Activated CD4-positive, alpha-beta T cell treated with anti-CD3 and anti-CD28 coated beads for 36 hours (primary cell): Measurements from ENCODE around the gene ONECUT3. TPM values are rescaled to one million over a fixed set of nuclear protein-coding genes. Genes with fewer than 3 reads are reported as not detected.

Experiments used
- ATAC-seq: fragments of 200-7000 bp; cut with Tn5 transposase; one replicate; pipeline ENCODE4 v1.10.0; 2021; ENCODE audit warnings: mild to moderate bottlenecking, moderate library complexity
- CTCF ChIA-PET: fragments of 350-600 bp; sonication (Branson Sonifier 250); formaldehyde crosslinking; loops from one replicate; lab custom pipeline; 2021; ENCODE audit warnings: antibody characterized with exemption; lab: Charles Lee
- POLR2A ChIA-PET: fragments of 350-600 bp; sonication (Branson Sonifier 250); formaldehyde crosslinking; loops from one replicate; lab custom pipeline; 2021; ENCODE audit warnings: antibody characterized with exemption, inconsistent platforms; lab: Charles Lee
- DNase-seq: peaks from one replicate; pipeline ENCODE4 v3.0.0-alpha.2; 2020
- H3K27ac Mint-ChIP-seq: one replicate; pipeline ENCODE4 v1.8.0; 2021; ENCODE audit warnings: mixed read lengths
- H3K27me3 Mint-ChIP-seq: one replicate; pipeline ENCODE4 v1.8.0; 2021; ENCODE audit warnings: mixed read lengths
- H3K36me3 Mint-ChIP-seq: one replicate; pipeline ENCODE4 v1.8.0; 2021; ENCODE audit warnings: low read depth, mixed read lengths
- H3K4me1 Mint-ChIP-seq: one replicate; pipeline ENCODE4 v1.8.0; 2021; ENCODE audit warnings: mixed read lengths
- H3K4me3 Mint-ChIP-seq: one replicate; pipeline ENCODE4 v1.8.0; 2021; ENCODE audit warnings: mild to moderate bottlenecking, moderate library complexity, mixed read lengths
- H3K9me3 Mint-ChIP-seq: one replicate; pipeline ENCODE4 v1.8.0; 2021; ENCODE audit warnings: low read depth, mixed read lengths
- intact Hi-C, 2 experiments: fragments of 100-400 bp; cut with DNase I in 1 of 2; cut with micrococcal nuclease in 1 of 2; formaldehyde crosslinking; loops; one replicate each; pipeline versions ENCODE4 v1.14.2 to v1.15.1; 2022 to 2024; cut with DNase I, micrococcal nuclease
- total RNA-seq, 2 experiments: library from RNA; stranded (reverse); gene quantifications; one replicate each; pipeline ENCODE4 v1.2.3, GENCODE V29; 2021

Gene ONECUT3
- total RNA-seq, 2 experiments from 2014 or later = not detected

DNA sequence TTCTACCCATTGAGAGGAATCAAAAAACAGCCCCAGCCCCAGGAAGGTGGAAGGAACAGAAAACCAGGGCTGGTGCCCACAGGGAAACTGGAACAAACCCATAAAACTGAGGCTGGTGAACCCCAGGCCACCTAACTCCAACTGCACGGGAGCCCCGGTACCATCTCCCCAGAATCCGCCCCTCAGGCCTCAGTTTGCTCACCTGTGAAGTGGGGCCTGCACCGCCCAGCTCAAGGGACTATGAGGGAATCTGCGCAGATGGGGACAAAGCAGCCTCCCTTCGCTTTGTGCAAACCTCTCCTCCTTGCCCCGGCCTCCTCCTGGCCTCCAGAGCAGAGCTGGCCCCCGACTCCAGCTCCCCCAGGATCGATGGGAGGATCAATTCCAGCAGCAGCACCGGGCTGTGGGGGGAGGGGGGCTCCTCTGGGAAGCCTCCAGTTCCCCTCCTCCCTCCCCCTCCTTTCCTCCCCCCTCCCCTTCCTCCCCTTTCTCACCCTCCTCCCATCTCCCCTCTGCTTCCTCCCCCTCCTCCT lies 9.1 kb upstream of the ONECUT3 start:
- peaks cover 18% of the 10 kb centered on the region for H3K27me3 Mint-ChIP-seq
- CTCF ChIA-PET = interaction anchor here (1.5 kb wide), 1 partner anchor 26 kb away, joined by 4 read pairs; no protein-coding TSS in a partner anchor
- H3K4me1 Mint-ChIP-seq = peaks cover 8% of the 10 kb centered on the region
- peaks cover 3% of the 10 kb centered on the region for H3K9me3 Mint-ChIP-seq
- DNase-seq (no peak), ATAC-seq (no peak)
- H3K27ac Mint-ChIP-seq = no peak overlapping the region
- no peaks in the 10 kb centered on the region for H3K36me3 Mint-ChIP-seq
- POLR2A ChIA-PET = no interaction called here
- intact Hi-C loops = no loop called here
- H3K4me3 Mint-ChIP-seq = no peak overlapping the region

DNA sequence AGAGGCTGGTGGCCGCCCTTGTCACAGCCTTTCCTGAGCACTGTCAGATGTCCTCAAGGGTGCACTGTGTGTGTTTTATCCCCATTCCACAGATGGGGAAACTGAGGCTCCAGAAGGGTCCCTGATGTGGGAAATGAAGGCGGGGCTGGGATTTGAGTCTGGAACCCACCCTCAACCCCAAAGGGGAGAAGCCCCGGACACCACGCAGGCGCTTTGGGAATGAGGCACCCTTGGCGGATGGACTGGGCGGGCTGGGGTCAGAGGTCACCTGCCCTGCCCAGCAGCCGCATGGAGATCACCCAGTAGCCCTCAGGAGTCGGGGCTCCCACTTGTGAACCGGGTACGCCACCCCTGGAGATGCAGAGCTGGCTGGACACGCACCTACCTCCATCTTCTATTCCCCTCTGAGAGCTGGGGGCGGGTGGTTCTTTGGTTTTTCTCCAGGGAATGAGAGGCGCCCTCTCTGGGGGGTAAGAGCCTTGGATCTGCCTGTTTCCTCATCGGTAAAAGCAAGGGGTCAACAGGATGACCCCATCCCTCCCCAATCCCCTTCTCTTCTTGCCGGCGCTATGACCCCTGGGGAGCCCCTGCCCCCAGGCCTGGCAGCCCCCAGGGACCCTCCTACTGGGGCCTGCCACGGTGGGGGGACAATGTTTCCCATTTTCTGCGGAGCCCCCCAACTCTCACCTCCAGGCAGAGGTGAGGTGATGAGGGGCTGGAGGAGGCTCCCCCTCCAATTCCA lies 8.3 kb upstream of the ONECUT3 start:
- DNase-seq = no peak
- CTCF ChIA-PET = interaction anchor here (1.5 kb wide), 1 partner anchor 25 kb away, joined by 4 read pairs; no protein-coding TSS in a partner anchor
- Mint-ChIP-seq H3K36me3 (no peaks in the 10 kb centered on the region), H3K27me3 (peaks cover 19% of the 10 kb centered on the region), H3K4me1 (peaks cover 9% of the 10 kb centered on the region), H3K9me3 (peaks cover 3% of the 10 kb centered on the region), H3K27ac (no peak overlapping the region), H3K4me3 (no peak overlapping the region)
- POLR2A ChIA-PET = no interaction called here
- intact Hi-C loops = no loop called here
- no peak for ATAC-seq

DNA sequence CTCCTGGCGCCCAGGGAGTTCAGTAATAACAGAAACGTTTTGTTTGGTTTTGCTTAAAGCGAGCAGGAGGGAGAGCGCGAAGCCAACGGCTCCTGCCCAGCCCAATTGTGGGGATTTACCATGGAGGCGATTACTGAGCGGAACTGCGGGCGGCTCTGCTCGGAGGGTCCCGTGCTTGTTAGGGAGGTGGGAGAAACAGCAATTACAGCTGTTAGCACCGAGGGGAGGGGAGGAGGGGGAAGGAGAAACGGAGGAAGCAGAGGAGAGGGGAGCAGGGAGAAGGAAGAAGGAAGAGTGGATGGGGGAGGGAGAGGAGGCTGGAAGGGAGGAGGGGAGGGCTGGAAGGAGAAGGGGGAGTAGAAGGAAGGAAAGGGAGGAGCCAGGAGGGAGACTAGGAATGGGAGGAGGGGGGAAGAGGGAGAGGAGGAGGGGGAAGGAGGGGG lies 7.7 kb upstream of the ONECUT3 start:
- CTCF ChIA-PET = no interaction called here
- H3K27me3 Mint-ChIP-seq = peaks cover 21% of the 10 kb centered on the region
- no peak overlapping the region for H3K4me3 Mint-ChIP-seq
- intact Hi-C loops = no loop called here
- peaks cover 11% of the 10 kb centered on the region for H3K4me1 Mint-ChIP-seq
- no peak overlapping the region for H3K27ac Mint-ChIP-seq
- POLR2A ChIA-PET = no interaction called here
- no peak for DNase-seq
- H3K36me3 Mint-ChIP-seq = no peaks in the 10 kb centered on the region
- ATAC-seq = no peak
- H3K9me3 Mint-ChIP-seq = no peaks in the 10 kb centered on the region

DNA sequence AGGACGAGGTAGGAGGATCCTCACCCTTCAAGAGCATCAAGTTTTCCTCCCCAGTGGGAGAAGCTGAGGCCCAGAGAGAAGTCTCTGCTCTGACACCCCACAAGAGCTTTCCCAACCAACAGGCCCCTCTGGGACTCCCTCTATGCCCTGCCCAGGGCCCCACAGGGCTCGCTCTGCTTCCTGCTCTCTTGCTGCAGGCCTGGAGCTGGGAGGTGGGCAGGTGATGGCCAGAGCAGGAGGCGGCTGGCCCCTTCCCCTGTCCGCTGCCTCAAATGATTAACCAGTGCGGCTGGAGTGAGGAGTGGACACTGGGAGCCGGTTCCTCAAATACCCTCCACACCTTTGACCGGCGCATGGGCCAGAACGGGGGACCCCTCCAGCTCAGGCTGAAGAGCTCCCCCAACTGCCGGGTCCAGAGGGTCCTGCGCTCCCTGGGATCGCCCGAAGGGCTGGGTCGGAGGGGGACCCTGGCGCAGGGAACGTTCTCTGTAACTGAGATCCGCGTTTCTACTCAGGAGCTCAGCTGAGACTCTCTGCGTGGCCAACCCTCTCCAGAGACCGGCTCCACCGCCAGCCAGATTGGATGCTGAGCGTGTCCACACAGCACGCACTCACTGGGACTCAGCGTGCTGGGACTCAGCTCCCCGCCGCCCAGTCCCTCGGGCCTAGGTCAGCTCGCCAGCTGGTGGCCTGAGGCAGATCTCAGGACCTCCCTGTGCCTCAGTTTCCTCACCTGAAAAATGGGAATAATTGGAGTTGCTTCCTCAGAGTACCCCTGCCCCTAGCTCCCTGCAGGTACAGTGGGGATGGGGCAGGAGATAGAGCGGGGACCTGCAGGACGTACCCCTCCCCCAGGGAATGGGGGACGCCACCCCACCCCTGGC lies 6.7 kb upstream of the ONECUT3 start:
- H3K9me3 Mint-ChIP-seq = no peaks in the 10 kb centered on the region
- H3K27ac Mint-ChIP-seq = no peak overlapping the region
- peaks cover 29% of the 10 kb centered on the region for H3K27me3 Mint-ChIP-seq
- DNase-seq (no peak), ATAC-seq (peak; percentile 47)
- H3K36me3 Mint-ChIP-seq = no peaks in the 10 kb centered on the region
- ChIA-PET POLR2A (interaction anchor here (0.5 kb wide), 1 partner anchor 294 kb away, joined by 3 read pairs; no protein-coding TSS in a partner anchor), CTCF (interaction anchor here (0.5 kb wide), 1 partner anchor 45 kb away, joined by 3 read pairs; no protein-coding TSS in a partner anchor)
- H3K4me3 Mint-ChIP-seq = no peak overlapping the region
- H3K4me1 Mint-ChIP-seq = peaks cover 11% of the 10 kb centered on the region
- intact Hi-C loops = no loop called here

DNA sequence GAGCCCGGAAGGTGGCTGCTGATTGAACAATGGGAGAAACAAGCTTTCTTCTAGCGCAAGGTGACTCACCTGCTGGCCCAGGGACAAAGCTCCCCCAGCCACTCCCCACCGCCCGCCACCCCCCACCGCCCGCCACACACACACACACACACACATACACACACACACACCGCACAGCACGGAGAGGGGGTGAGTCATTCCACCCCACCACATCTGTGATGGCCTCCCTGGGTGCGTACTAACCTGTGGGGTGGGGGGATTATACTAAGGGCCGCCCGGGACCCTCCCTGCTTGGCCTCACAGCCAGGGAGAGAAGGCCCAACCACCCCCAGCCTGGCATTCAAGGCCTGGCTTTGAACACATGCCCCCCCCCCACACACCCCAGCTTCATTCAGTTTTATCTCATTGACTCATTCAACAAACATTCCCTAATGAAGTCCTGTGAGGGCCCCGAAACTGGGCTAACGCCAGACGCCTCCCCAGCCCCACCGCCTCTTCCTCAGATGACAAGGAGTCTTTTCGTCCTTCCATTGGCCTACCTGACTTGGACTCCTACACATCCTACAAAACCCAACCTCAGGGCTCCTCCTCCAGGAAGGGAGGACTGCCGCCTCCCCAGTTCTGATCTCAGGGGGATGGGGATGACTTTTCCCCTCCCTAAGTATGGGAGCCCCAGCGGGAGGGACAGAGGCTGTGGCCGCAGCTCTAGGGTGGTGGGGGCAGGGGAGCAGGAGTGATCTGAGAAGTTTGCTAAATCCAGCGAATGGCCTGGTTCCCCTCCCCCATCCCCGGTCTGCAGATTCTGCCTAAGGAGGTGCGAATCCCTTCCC lies 5.8 kb upstream of the ONECUT3 start:
- CTCF ChIA-PET = no interaction called here
- Mint-ChIP-seq H3K4me1 (peaks cover 11% of the 10 kb centered on the region), H3K36me3 (no peaks in the 10 kb centered on the region), H3K9me3 (no peaks in the 10 kb centered on the region), H3K27me3 (peaks cover 35% of the 10 kb centered on the region), H3K4me3 (no peak overlapping the region), H3K27ac (no peak overlapping the region)
- ATAC-seq (peak; percentile 68), DNase-seq (peak; percentile 75)
- intact Hi-C loops = loop anchor here in 1 of 2 experiments (2.0 kb wide), 1 partner anchor 279 kb away; no protein-coding TSS in a partner anchor
- POLR2A ChIA-PET = interaction anchor here (0.6 kb wide), 1 partner anchor 46 kb away, joined by 3 read pairs; no protein-coding TSS in a partner anchor

DNA sequence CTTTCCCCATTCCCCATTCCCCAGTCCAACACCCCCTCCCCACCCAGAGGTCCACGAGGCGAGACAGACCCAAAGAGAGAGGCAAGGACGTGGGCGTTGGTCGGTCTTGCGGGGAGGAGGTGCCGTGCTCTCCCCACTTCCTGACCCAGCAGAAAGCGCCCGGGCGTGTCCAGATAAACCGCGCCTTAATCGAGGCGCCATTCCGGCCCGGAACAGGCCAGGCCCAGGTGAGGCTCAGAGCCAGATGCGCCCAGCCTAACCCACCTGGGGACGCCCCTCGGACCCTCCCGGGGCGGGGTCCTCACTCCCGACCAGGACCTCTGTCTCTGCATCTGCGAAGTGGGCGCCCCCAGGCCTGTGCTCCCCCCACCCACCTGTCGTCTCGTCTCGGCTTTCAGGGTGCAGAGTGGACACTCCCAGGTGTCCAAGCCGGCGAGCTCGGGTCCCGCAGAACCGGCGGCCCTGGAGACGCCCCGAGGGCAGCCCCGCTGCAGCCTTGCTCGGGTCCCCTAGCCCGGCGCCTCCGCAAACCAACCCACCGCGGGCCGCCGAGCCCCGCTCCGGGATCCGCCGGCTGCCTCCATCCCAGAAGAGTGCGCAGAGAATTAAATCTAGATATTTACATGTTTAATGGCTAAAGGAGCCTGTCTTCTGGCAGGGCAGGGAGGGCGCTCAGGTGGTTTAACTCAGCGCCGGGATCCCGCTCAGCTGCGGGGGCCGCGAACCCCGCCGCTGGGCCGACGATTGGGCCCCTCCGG lies 5.0 kb upstream of the ONECUT3 start:
- Mint-ChIP-seq H3K4me3 (no peak overlapping the region), H3K27ac (no peak overlapping the region), H3K9me3 (no peaks in the 10 kb centered on the region), H3K27me3 (peaks cover 39% of the 10 kb centered on the region), H3K36me3 (no peaks in the 10 kb centered on the region), H3K4me1 (peaks cover 11% of the 10 kb centered on the region)
- ATAC-seq = no peak
- ChIA-PET CTCF (interaction anchor here (0.7 to 1.0 kb wide), 2 partner anchors 20 to 72 kb away, joined by 3 read pairs; no protein-coding TSS in a partner anchor), POLR2A (interaction anchor here (0.6 kb wide), 1 partner anchor 45 kb away, joined by 3 read pairs; no protein-coding TSS in a partner anchor)
- DNase-seq = no peak
- intact Hi-C loops = loop anchor here in 1 of 2 experiments (2.0 kb wide), 1 partner anchor 279 kb away; no protein-coding TSS in a partner anchor

DNA sequence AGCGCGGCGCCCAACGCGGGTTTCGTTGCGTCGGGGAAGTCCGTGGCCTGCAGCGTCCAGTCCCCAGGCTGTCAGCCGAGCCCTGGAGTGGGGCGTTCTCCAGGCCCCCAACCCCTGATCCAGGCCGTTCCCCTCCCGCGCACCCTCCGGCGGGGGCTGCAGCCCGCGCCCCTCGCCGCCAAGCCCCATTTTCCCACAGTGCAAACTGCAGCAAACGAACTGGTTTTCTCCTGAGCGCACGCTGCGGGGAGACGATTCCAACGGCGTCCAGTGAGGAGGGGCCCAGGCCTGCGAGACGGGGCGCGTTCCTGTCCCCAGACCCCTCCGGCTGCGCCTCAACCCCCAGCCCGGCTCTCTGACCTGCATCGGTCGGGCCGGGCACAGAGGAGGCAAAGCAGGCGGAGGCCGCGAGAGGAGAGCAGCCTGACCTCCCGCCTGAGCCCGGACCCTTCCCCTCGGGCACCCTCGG lies 4.4 kb upstream of the ONECUT3 start:
- intact Hi-C loops = loop anchor here in 1 of 2 experiments (2.0 kb wide), 1 partner anchor 280 kb away; no protein-coding TSS in a partner anchor
- Mint-ChIP-seq H3K36me3 (no peaks in the 10 kb centered on the region), H3K4me3 (no peak overlapping the region), H3K4me1 (peaks cover 11% of the 10 kb centered on the region), H3K27me3 (peaks cover 39% of the 10 kb centered on the region), H3K27ac (no peak overlapping the region), H3K9me3 (no peaks in the 10 kb centered on the region)
- CTCF ChIA-PET = interaction anchor here (0.7 to 1.0 kb wide), 2 partner anchors 19 to 72 kb away, joined by 3 read pairs; no protein-coding TSS in a partner anchor
- DNase-seq (no peak), ATAC-seq (no peak)
- POLR2A ChIA-PET = no interaction called here

DNA sequence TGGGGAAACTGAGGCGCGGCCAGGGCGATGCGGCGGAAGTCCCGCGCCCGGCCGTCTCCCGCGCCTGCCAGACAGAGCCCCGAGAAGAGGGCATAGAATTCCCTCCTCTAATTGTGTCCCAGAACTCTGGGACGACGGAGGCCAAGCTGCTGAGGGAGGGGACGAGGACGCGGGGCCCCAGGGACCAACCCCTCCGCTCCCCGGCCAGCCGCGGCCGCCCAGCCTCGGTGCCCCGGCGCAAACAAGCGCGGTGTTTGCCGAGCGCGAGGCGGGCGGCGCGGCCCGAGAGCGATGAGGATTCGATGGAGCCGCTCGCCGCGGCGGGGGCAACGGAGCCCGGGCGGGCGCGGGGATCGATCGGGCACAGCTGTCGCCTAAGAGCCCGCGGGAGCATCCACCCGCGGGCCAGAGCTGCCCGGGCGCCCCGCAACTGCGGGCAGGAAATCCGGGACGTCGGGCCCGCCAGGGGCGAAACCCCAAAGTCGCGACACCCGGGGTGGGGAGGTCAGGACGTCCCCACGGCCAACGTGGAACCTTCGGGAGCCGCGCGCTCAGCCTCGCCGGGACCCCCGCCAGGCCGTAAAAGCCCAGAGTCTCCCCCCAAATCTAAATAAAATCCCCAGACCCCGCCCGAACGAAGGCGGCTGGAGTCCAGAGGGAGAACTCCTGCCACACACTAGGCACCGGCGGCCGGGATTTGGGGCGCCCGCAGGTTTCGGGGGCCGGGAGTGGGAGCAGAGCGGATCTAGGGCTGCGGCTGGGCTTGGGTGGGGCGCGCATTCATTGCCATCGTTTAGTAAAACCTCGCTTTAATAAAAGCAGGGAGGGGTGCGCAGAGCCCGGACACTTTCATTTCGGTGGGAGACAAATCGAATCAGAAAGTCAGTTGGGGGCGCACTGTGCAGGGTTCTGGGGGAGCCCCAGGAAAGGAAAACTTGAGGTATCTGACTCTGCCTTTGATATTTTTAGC lies 3.6 kb upstream of the ONECUT3 start:
- intact Hi-C loops = loop anchor here in 1 of 2 experiments (2.0 kb wide), 1 partner anchor 281 kb away; no protein-coding TSS in a partner anchor
- H3K9me3 Mint-ChIP-seq = no peaks in the 10 kb centered on the region
- ChIA-PET POLR2A (no interaction called here), CTCF (interaction anchor here (0.5 kb wide), 1 partner anchor 217 kb away, joined by 4 read pairs; no protein-coding TSS in a partner anchor)
- H3K4me1 Mint-ChIP-seq = peaks cover 11% of the 10 kb centered on the region
- no peak overlapping the region for H3K27ac Mint-ChIP-seq
- ATAC-seq (no peak), DNase-seq (no peak)
- H3K36me3 Mint-ChIP-seq = no peaks in the 10 kb centered on the region
- peaks cover 41% of the 10 kb centered on the region for H3K27me3 Mint-ChIP-seq
- no peak overlapping the region for H3K4me3 Mint-ChIP-seq

DNA sequence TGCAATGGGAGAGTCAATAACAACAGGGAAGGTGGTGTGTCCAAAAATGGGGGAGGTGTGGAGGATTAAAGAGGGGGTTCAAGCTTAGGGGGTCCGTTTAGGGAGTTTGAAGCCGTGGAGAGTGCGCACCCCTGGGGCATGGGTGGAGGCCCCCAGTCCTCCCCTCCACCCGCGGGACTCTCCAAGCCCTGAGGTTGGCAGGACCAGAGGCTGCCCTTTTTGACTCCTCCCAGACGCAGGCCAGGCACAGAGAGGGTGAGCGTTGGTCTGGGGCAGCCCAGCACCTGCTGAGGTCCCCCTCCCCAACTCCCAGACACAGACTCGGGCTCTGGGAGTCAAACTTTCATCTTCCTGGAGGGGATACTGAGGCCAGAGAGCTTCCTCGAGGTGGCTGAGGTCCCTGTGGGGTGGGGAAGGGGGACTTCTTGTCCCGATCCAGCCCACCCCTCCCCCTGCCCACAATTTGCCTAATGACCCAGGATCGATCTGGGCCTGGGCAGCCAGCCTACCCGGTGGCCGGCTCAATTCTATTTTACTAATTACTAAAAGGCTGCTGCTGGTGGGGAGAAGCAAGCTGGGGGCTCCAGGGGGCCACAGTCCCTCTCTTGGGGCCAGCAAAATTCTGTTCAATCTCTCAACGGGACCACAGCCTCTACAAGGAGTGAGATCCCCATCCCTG lies 2.8 kb upstream of the ONECUT3 start:
- peaks cover 12% of the 10 kb centered on the region for H3K4me1 Mint-ChIP-seq
- H3K36me3 Mint-ChIP-seq = no peaks in the 10 kb centered on the region
- intact Hi-C loops = no loop called here
- no peak overlapping the region for H3K27ac Mint-ChIP-seq
- no peak overlapping the region for H3K4me3 Mint-ChIP-seq
- ATAC-seq (no peak), DNase-seq (no peak)
- peaks cover 44% of the 10 kb centered on the region for H3K27me3 Mint-ChIP-seq
- no peaks in the 10 kb centered on the region for H3K9me3 Mint-ChIP-seq
- POLR2A ChIA-PET = no interaction called here
- CTCF ChIA-PET = interaction anchor here (0.5 kb wide), 1 partner anchor 218 kb away, joined by 4 read pairs; no protein-coding TSS in a partner anchor
